ENCODE measurements around the gene ZNF592. TPM values are rescaled to one million over a fixed set of nuclear protein-coding genes. Genes with fewer than 3 reads are reported as not detected.

Gene ZNF592
- total RNA-seq, 2 experiments from 2014 or later = 23.8 to 24.3 TPM

- no peak overlapping the region for H3K4me3 Mint-ChIP-seq
- H3K9me3 Mint-ChIP-seq = no peaks in the 10 kb centered on the region
- H3K4me1 Mint-ChIP-seq (ENCODE audit: low read depth) = peaks cover 8% of the 10 kb centered on the region
Measured at GRCh38 chr15:84814916-84815315, 66.5 kb downstream of the ZNF592 start.

GRCh38 chr15:84816694-84817465 lies 68.5 kb downstream of the ZNF592 start, which contains the start of gene ALPK3:
ALPK3 (plus strand) TSS chr15:84817356; CDS start chr15:84817453, 97 bp downstream.
- peaks cover 13% of the 10 kb centered on the region for H3K27me3 Mint-ChIP-seq
- no peak for DNase-seq
- no peak within 1 kb of the TSS for H3K27ac Mint-ChIP-seq
- intact Hi-C loops (cut with micrococcal nuclease) = no loop called here
- ChIA-PET CTCF (interaction anchor here (0.6 kb wide), 1 partner anchor 75 kb away, joined by 3 read pairs; no protein-coding TSS in a partner anchor), POLR2A (no interaction called here)
- no peaks in the 10 kb centered on the region for H3K36me3 Mint-ChIP-seq
- H3K4me1 Mint-ChIP-seq (ENCODE audit: low read depth) = peaks cover 8% of the 10 kb centered on the region
- H3K4me3 Mint-ChIP-seq = no peak within 1 kb of the TSS
- no peaks in the 10 kb centered on the region for H3K9me3 Mint-ChIP-seq

More at GRCh38 chr15:84814916-84815315, 66.5 kb downstream of the ZNF592 start:
- POLR2A ChIA-PET = no interaction called here
- Mint-ChIP-seq H3K27ac (no peak overlapping the region), H3K36me3 (peaks cover 3% of the 10 kb centered on the region), H3K27me3 (peaks cover 13% of the 10 kb centered on the region)
- CTCF ChIA-PET = no interaction called here
- intact Hi-C loops (cut with micrococcal nuclease) = no loop called here
- no peak for DNase-seq

GRCh38 chr15:84817466-84818081 lies 69.2 kb downstream of the ZNF592 start:
- ChIA-PET POLR2A (interaction anchor here (0.7 kb wide), 1 partner anchor 164 kb away, joined by 3 read pairs; the partner anchor contains the start of gene WDR73), CTCF (interaction anchor here (0.6 to 1.2 kb wide), 3 partner anchors 17 to 782 kb away, joined by 3 read pairs; partner anchors contain the start of gene WDR73)
- H3K27ac Mint-ChIP-seq = no peak overlapping the region

GRCh38 chr15:84818261-84819131 lies 70.1 kb downstream of the ZNF592 start:
- peaks cover 13% of the 10 kb centered on the region for H3K27me3 Mint-ChIP-seq
- DNase-seq = no peak
- H3K9me3 Mint-ChIP-seq = no peaks in the 10 kb centered on the region
- ChIA-PET POLR2A (interaction anchor here (0.7 kb wide), 1 partner anchor 165 kb away, joined by 3 read pairs; the partner anchor contains the start of gene WDR73), CTCF (interaction anchor here (0.6 to 1.2 kb wide), 3 partner anchors 16 to 781 kb away, joined by 3 read pairs; partner anchors contain the start of gene WDR73)
- no peaks in the 10 kb centered on the region for H3K36me3 Mint-ChIP-seq
- intact Hi-C loops (cut with micrococcal nuclease) = no loop called here
- H3K27ac Mint-ChIP-seq = no peak overlapping the region
- H3K4me1 Mint-ChIP-seq (ENCODE audit: low read depth) = peaks cover 8% of the 10 kb centered on the region
- H3K4me3 Mint-ChIP-seq = no peak overlapping the region

More at GRCh38 chr15:84817466-84818081, 69.2 kb downstream of the ZNF592 start:
- Mint-ChIP-seq H3K4me1 (ENCODE audit: low read depth) (peaks cover 8% of the 10 kb centered on the region), H3K36me3 (no peaks in the 10 kb centered on the region), H3K27me3 (peaks cover 13% of the 10 kb centered on the region), H3K9me3 (no peaks in the 10 kb centered on the region), H3K4me3 (no peak overlapping the region)
- intact Hi-C loops (cut with micrococcal nuclease) = no loop called here
- no peak for DNase-seq

GRCh38 chr15:84819291-84819768 lies 70.9 kb downstream of the ZNF592 start:
- intact Hi-C loops (cut with micrococcal nuclease) = no loop called here
- CTCF ChIA-PET = no interaction called here

GRCh38 chr15:84819791-84820190 lies 71.4 kb downstream of the ZNF592 start:
- intact Hi-C loops (cut with micrococcal nuclease) = no loop called here
- no peak overlapping the region for H3K4me3 Mint-ChIP-seq
- POLR2A ChIA-PET = no interaction called here
- no peak overlapping the region for H3K27ac Mint-ChIP-seq
- H3K27me3 Mint-ChIP-seq = peaks cover 13% of the 10 kb centered on the region
- CTCF ChIA-PET = no interaction called here
- no peaks in the 10 kb centered on the region for H3K36me3 Mint-ChIP-seq
- no peak for DNase-seq
- peaks cover 8% of the 10 kb centered on the region for H3K4me1 Mint-ChIP-seq (ENCODE audit: low read depth)
- H3K9me3 Mint-ChIP-seq = no peaks in the 10 kb centered on the region

More at GRCh38 chr15:84819291-84819768, 70.9 kb downstream of the ZNF592 start:
- no peak for DNase-seq
- no peaks in the 10 kb centered on the region for H3K36me3 Mint-ChIP-seq
- POLR2A ChIA-PET = no interaction called here
- no peaks in the 10 kb centered on the region for H3K9me3 Mint-ChIP-seq
- H3K27me3 Mint-ChIP-seq = peaks cover 13% of the 10 kb centered on the region
- H3K4me1 Mint-ChIP-seq (ENCODE audit: low read depth) = peaks cover 8% of the 10 kb centered on the region
- no peak overlapping the region for H3K4me3 Mint-ChIP-seq
- H3K27ac Mint-ChIP-seq = no peak overlapping the region

GRCh38 chr15:84821501-84822021 lies 73.2 kb downstream of the ZNF592 start:
- H3K27ac Mint-ChIP-seq = no peak overlapping the region
- H3K27me3 Mint-ChIP-seq = peaks cover 1% of the 10 kb centered on the region
- intact Hi-C loops (cut with micrococcal nuclease) = no loop called here
- H3K9me3 Mint-ChIP-seq = no peaks in the 10 kb centered on the region
- H3K36me3 Mint-ChIP-seq = no peaks in the 10 kb centered on the region
- ChIA-PET CTCF (interaction anchor here (0.6 to 1.7 kb wide), 4 partner anchors 12 to 165 kb away, joined by 3 to 5 read pairs (median 4); no protein-coding TSS in a partner anchor), POLR2A (no interaction called here)
- H3K4me1 Mint-ChIP-seq (ENCODE audit: low read depth) = peaks cover 6% of the 10 kb centered on the region
- H3K4me3 Mint-ChIP-seq = no peak overlapping the region
- DNase-seq = no peak

- Mint-ChIP-seq H3K27me3 (no peaks in the 10 kb centered on the region), H3K4me1 (ENCODE audit: low read depth) (peaks cover 4% of the 10 kb centered on the region), H3K27ac (no peak overlapping the region), H3K9me3 (no peaks in the 10 kb centered on the region), H3K4me3 (no peak overlapping the region), H3K36me3 (no peaks in the 10 kb centered on the region)
- DNase-seq = no peak
- intact Hi-C loops (cut with micrococcal nuclease) = no loop called here
- CTCF ChIA-PET = interaction anchor here (1.0 to 1.7 kb wide), 4 partner anchors 11 to 167 kb away, joined by 3 to 5 read pairs (median 4); no protein-coding TSS in a partner anchor
- POLR2A ChIA-PET = interaction anchor here (0.5 kb wide), 1 partner anchor 171 kb away, joined by 5 read pairs; no protein-coding TSS in a partner anchor
Measured at GRCh38 chr15:84822653-84823281, 74.4 kb downstream of the ZNF592 start.

- Mint-ChIP-seq H3K27me3 (no peaks in the 10 kb centered on the region), H3K27ac (no peak overlapping the region), H3K9me3 (no peaks in the 10 kb centered on the region), H3K4me1 (ENCODE audit: low read depth) (no peaks in the 10 kb centered on the region), H3K36me3 (no peaks in the 10 kb centered on the region), H3K4me3 (no peak overlapping the region)
- DNase-seq = no peak
- CTCF ChIA-PET = interaction anchor here (1.2 to 1.5 kb wide), 2 partner anchors 10 to 15 kb away, joined by 3 to 5 read pairs; no protein-coding TSS in a partner anchor
- intact Hi-C loops (cut with micrococcal nuclease) = no loop called here
- POLR2A ChIA-PET = no interaction called here
Measured at GRCh38 chr15:84823282-84823878, 75.0 kb downstream of the ZNF592 start.

GRCh38 chr15:84824260-84825007 lies 76.0 kb downstream of the ZNF592 start:
- H3K4me1 Mint-ChIP-seq (ENCODE audit: low read depth) = no peaks in the 10 kb centered on the region
- no peaks in the 10 kb centered on the region for H3K9me3 Mint-ChIP-seq
- CTCF ChIA-PET = interaction anchor here (0.6 to 1.3 kb wide), 4 partner anchors 16 to 54 kb away, joined by 3 to 8 read pairs (median 5); no protein-coding TSS in a partner anchor
- H3K36me3 Mint-ChIP-seq = no peaks in the 10 kb centered on the region
- intact Hi-C loops (cut with micrococcal nuclease) = no loop called here
- no peak overlapping the region for H3K4me3 Mint-ChIP-seq
- POLR2A ChIA-PET = no interaction called here
- H3K27me3 Mint-ChIP-seq = no peaks in the 10 kb centered on the region
- H3K27ac Mint-ChIP-seq = no peak overlapping the region
- no peak for DNase-seq

Measured in activated CD4-positive, alpha-beta memory T cell treated with anti-CD3 and anti-CD28 coated beads for 36 hours (primary cell).